ENCODE measurements around the gene MYZAP. TPM values are rescaled to one million over a fixed set of nuclear protein-coding genes. Genes with fewer than 3 reads are reported as not detected.

The MYZAP gene
- total and polyA plus RNA-seq, 2 of the 8 experiments (the other 6 are each of a cell fraction or from before 2014, with no cell fraction given), result 0.41 to 0.65 TPM

- Histone ChIP-seq H3K4me2 (ENCODE audit: insufficient read depth in 1 of 2, low read depth in 2 of 2, low read length in 2 of 2) (no peak overlapping the region), H3K4ac (replicated peaks; ENCODE audit: insufficient read length, low read depth, low read length) (no peak overlapping the region), H2BK120ac (replicated peaks; ENCODE audit: low read depth, low read length) (no peak overlapping the region), H2AFZ (ENCODE audit: low read length) (no peak overlapping the region), H2BK5ac (ENCODE audit: low read depth, low read length) (no peak overlapping the region), H4K20me1 (replicated peaks in 1 of 2; ENCODE audit: control insufficient read depth in 1 of 2, insufficient read depth in 2 of 2, low read length in 2 of 2) (no peaks in the 10 kb centered on the region), H4K5ac (ENCODE audit: insufficient read length, low read depth, low read length) (no peak overlapping the region), H3K23me2 (ENCODE audit: low read depth, low read length) (no peaks in the 10 kb centered on the region), H3K9me3 (ENCODE audit: insufficient read depth in 2 of 2, low read depth in 1 of 2, low read length in 1 of 2) (no peaks in the 10 kb centered on the region), H2BK20ac (ENCODE audit: low read length) (no peak overlapping the region), H3K9ac (replicated peaks in 1 of 4; ENCODE audit: extremely low read depth in 1 of 4, low read depth in 3 of 4, low read length in 3 of 4) (no peak overlapping the region), H2BK12ac (ENCODE audit: low read depth, low read length) (no peak overlapping the region), H3K79me1 (ENCODE audit: low read depth, low read length) (no peaks in the 10 kb centered on the region), H3K27me3 (replicated peaks in 1 of 4; ENCODE audit: control insufficient read depth in 3 of 4, extremely low read depth in 1 of 4, insufficient read depth in 3 of 4, low read length in 3 of 4) (no peaks in the 10 kb centered on the region), H4K8ac (ENCODE audit: extremely low read depth, insufficient read depth, low read length) (no peak overlapping the region), H3K27ac (ENCODE audit: low read depth, low read length) (no peak overlapping the region), H4K91ac (replicated peaks; ENCODE audit: insufficient read length, low read length) (no peak overlapping the region), H3K4me1 (replicated peaks in 1 of 4; ENCODE audit: control insufficient read depth in 3 of 4, insufficient read depth in 4 of 4, low read length in 3 of 4) (no peaks in the 10 kb centered on the region), H3K14ac (ENCODE audit: insufficient read length) (no peak overlapping the region), H3K56ac (replicated peaks; ENCODE audit: insufficient read length, low read depth, low read length) (no peak overlapping the region), H3K18ac (ENCODE audit: extremely low read depth, low read length) (no peak overlapping the region), H3K4me3 (ENCODE audit: extremely low read depth in 1 of 4, insufficient read depth in 2 of 4, low read depth in 3 of 4, low read length in 4 of 4) (no peak overlapping the region), H3K36me3 (ENCODE audit: control insufficient read depth in 2 of 4, insufficient read depth in 4 of 4, low read length in 3 of 4) (no peaks in the 10 kb centered on the region), H2AK5ac (ENCODE audit: low read depth, low read length) (no peak overlapping the region), H3K79me2 (ENCODE audit: control insufficient read depth in 1 of 2, insufficient read depth in 2 of 2, low read length in 2 of 2) (no peaks in the 10 kb centered on the region), H2BK15ac (ENCODE audit: low read length) (no peak overlapping the region), H3K23ac (ENCODE audit: insufficient read length) (no peak overlapping the region)
- no peak for FAIRE-seq
- TF ChIP-seq SP2 (IDR thresholded peaks at IDR 0.05; ENCODE audit: low read length) (no peak), ASH2L (IDR thresholded peaks at IDR 0.05; ENCODE audit: low read length) (no peak), ATF2 (IDR thresholded peaks at IDR 0.05; ENCODE audit: low read length) (no peak), TBP (IDR thresholded peaks at IDR 0.05; ENCODE audit: low read depth, low read length) (no peak)
- POLR2A ChIA-PET (ENCODE audit: partially characterized antibody), result no interaction called here
- 0% methylated on average over 1 of the region's 1 CpG; no CpG with 5 or more reads in 1 of the 2 experiments for WGBS, 2 experiments (ENCODE audit: extremely low coverage in 1 of 2, insufficient coverage in 1 of 2, insufficient read length in 1 of 2, insufficient replicate concordance in 2 of 2, low coverage in 1 of 2, low lambda C conversion rate in 2 of 2, missing lambda C conversion rate in 1 of 2)
- CTCF ChIA-PET (ENCODE audit: partially characterized antibody), result interaction anchor here (0.9 kb wide), 1 partner anchor 81 kb away, joined by 3 read pairs; no protein-coding TSS in a partner anchor
- no peak for DNase-seq (ENCODE audit: low read depth in 1 of 2, low spot score in 2 of 2)
Measured at GRCh38 chr15:57671636-57672035, 79.9 kb downstream of the MYZAP start.

Measured in H1 (cell line).